GM23248 (cell line): ENCODE results near the gene HSPA4L.

Source experiments
- EZH2 ChIP-seq: fragments of 200-600 bp; sonication (generic); IDR thresholded peaks from 2 replicates; pipeline ENCODE4 v1.6.1; 2018; ENCODE audit warnings: antibody characterized with exemption, mild to moderate bottlenecking; ENCODE audit not compliant: insufficient read depth, poor library complexity, severe bottlenecking
- EZH2phosphoT487 ChIP-seq: fragments of 200-600 bp; sonication (generic); IDR thresholded peaks from 2 replicates; pipeline ENCODE4 v1.6.1; 2018; ENCODE audit warnings: antibody characterized with exemption, moderate library complexity, mild to moderate bottlenecking, low read depth; ENCODE audit not compliant: insufficient read depth

- TF ChIP-seq EZH2: no peak
- no peak for TF ChIP-seq EZH2phosphoT487
Observed at GRCh38 chr4:127756906-127757305, 25.2 kb upstream of the HSPA4L start.
